Activated CD4-positive, alpha-beta T cell treated with anti-CD3 and anti-CD28 coated beads for 36 hours (primary cell): ENCODE results near the gene RNF19B. TPM values are rescaled to one million over a fixed set of nuclear protein-coding genes. Genes with fewer than 3 reads are reported as not detected.

Experiments used
- ATAC-seq: fragments of 200-7000 bp; cut with Tn5 transposase; one replicate; pipeline ENCODE4 v1.10.0; 2021; ENCODE audit warnings: mild to moderate bottlenecking, moderate library complexity
- CTCF ChIA-PET: fragments of 350-600 bp; sonication (Branson Sonifier 250); formaldehyde crosslinking; loops from one replicate; lab custom pipeline; 2021; ENCODE audit warnings: antibody characterized with exemption; lab: Charles Lee
- POLR2A ChIA-PET: fragments of 350-600 bp; sonication (Branson Sonifier 250); formaldehyde crosslinking; loops from one replicate; lab custom pipeline; 2021; ENCODE audit warnings: antibody characterized with exemption, inconsistent platforms; lab: Charles Lee
- DNase-seq: peaks from one replicate; pipeline ENCODE4 v3.0.0-alpha.2; 2020
- H3K27ac Mint-ChIP-seq: one replicate; pipeline ENCODE4 v1.8.0; 2021; ENCODE audit warnings: mixed read lengths
- H3K27me3 Mint-ChIP-seq: one replicate; pipeline ENCODE4 v1.8.0; 2021; ENCODE audit warnings: mixed read lengths
- H3K36me3 Mint-ChIP-seq: one replicate; pipeline ENCODE4 v1.8.0; 2021; ENCODE audit warnings: low read depth, mixed read lengths
- H3K4me1 Mint-ChIP-seq: one replicate; pipeline ENCODE4 v1.8.0; 2021; ENCODE audit warnings: mixed read lengths
- H3K4me3 Mint-ChIP-seq: one replicate; pipeline ENCODE4 v1.8.0; 2021; ENCODE audit warnings: mild to moderate bottlenecking, moderate library complexity, mixed read lengths
- H3K9me3 Mint-ChIP-seq: one replicate; pipeline ENCODE4 v1.8.0; 2021; ENCODE audit warnings: low read depth, mixed read lengths
- intact Hi-C, 2 experiments: fragments of 100-400 bp; cut with DNase I in 1 of 2; cut with micrococcal nuclease in 1 of 2; formaldehyde crosslinking; loops; one replicate each; pipeline versions ENCODE4 v1.14.2 to v1.15.1; 2022 to 2024; cut with DNase I, micrococcal nuclease
- total RNA-seq, 2 experiments: library from RNA; stranded (reverse); gene quantifications; one replicate each; pipeline ENCODE4 v1.2.3, GENCODE V29; 2021

The RNF19B gene
- total RNA-seq, 2 experiments from 2014 or later: 22.5 to 23.9 TPM

GRCh38 chr1:32902535-32902920, 62.1 kb downstream of the RNF19B start:
- Mint-ChIP-seq H3K36me3 (no peaks in the 10 kb centered on the region), H3K4me3 (no peak overlapping the region), H3K9me3 (no peaks in the 10 kb centered on the region), H3K4me1 (peaks cover 6% of the 10 kb centered on the region), H3K27ac (no peak overlapping the region), H3K27me3 (peaks cover 35% of the 10 kb centered on the region)
- intact Hi-C loops: no loop called here
- POLR2A ChIA-PET: no interaction called here
- DNase-seq (no peak), ATAC-seq (no peak)
- CTCF ChIA-PET: interaction anchor here (0.6 to 1.1 kb wide), 3 partner anchors 18 to 186 kb away, joined by 3 read pairs; no protein-coding TSS in a partner anchor

- Mint-ChIP-seq H3K4me3 (peak overlapping the region; percentile 65), H3K9me3 (no peaks in the 10 kb centered on the region), H3K27me3 (peaks cover 35% of the 10 kb centered on the region), H3K27ac (no peak overlapping the region), H3K36me3 (no peaks in the 10 kb centered on the region), H3K4me1 (peaks cover 6% of the 10 kb centered on the region)
- intact Hi-C loops: no loop called here
- DNase-seq (no peak), ATAC-seq (no peak)
- CTCF ChIA-PET: interaction anchor here (0.8 to 1.1 kb wide), 2 partner anchors 18 to 186 kb away, joined by 3 read pairs; no protein-coding TSS in a partner anchor
- POLR2A ChIA-PET: no interaction called here
Observed at GRCh38 chr1:32901823-32902534, 62.6 kb downstream of the RNF19B start.

GRCh38 chr1:32900956-32901822, 63.4 kb downstream of the RNF19B start, which contains the start of gene TMEM54:
Gene TMEM54, minus strand, starts transcription at chr1:32901389. Its CDS starts 151 bp downstream, at chr1:32901238.
- Mint-ChIP-seq H3K4me3 (peak within 1 kb of the TSS; percentile 65), H3K4me1 (peaks cover 6% of the 10 kb centered on the region), H3K27me3 (peaks cover 38% of the 10 kb centered on the region), H3K27ac (no peak within 1 kb of the TSS), H3K9me3 (no peaks in the 10 kb centered on the region), H3K36me3 (no peaks in the 10 kb centered on the region)
- POLR2A ChIA-PET: no interaction called here
- ATAC-seq: peak; percentile 64
- intact Hi-C loops: no loop called here
- CTCF ChIA-PET: interaction anchor here (0.7 kb wide), 1 partner anchor 154 kb away, joined by 3 read pairs; no protein-coding TSS in a partner anchor
- peak; percentile 38 for DNase-seq

- CTCF ChIA-PET: interaction anchor here (0.7 to 0.8 kb wide), 3 partner anchors 24 to 434 kb away, joined by 3 read pairs; no protein-coding TSS in a partner anchor
- Mint-ChIP-seq H3K27ac (no peak overlapping the region), H3K4me1 (peaks cover 6% of the 10 kb centered on the region), H3K27me3 (peaks cover 41% of the 10 kb centered on the region), H3K4me3 (peak overlapping the region; percentile 42), H3K9me3 (no peaks in the 10 kb centered on the region), H3K36me3 (no peaks in the 10 kb centered on the region)
- intact Hi-C loops: no loop called here
- no peak for ATAC-seq
- no peak for DNase-seq
- POLR2A ChIA-PET: no interaction called here
Observed at GRCh38 chr1:32900371-32900955, 64.1 kb downstream of the RNF19B start.

GRCh38 chr1:32899586-32900296, 64.9 kb downstream of the RNF19B start:
- no peak for DNase-seq
- POLR2A ChIA-PET: interaction anchor here (0.5 kb wide), 1 partner anchor 130 kb away, joined by 10 read pairs; no protein-coding TSS in a partner anchor
- no peak for ATAC-seq
- Mint-ChIP-seq H3K4me1 (peaks cover 6% of the 10 kb centered on the region), H3K27ac (no peak overlapping the region), H3K9me3 (no peaks in the 10 kb centered on the region), H3K36me3 (no peaks in the 10 kb centered on the region), H3K4me3 (no peak overlapping the region), H3K27me3 (peaks cover 42% of the 10 kb centered on the region)
- CTCF ChIA-PET: interaction anchor here (0.7 to 2.2 kb wide), 4 partner anchors 13 to 435 kb away, joined by 3 to 10 read pairs (median 3); partner anchors contain the start of gene HPCA
- intact Hi-C loops: no loop called here

GRCh38 chr1:32898958-32899357, 65.7 kb downstream of the RNF19B start:
- CTCF ChIA-PET: interaction anchor here (0.8 to 2.2 kb wide), 3 partner anchors 12 to 109 kb away, joined by 3 to 10 read pairs (median 3); partner anchors contain the start of gene HPCA
- Mint-ChIP-seq H3K4me3 (no peak overlapping the region), H3K4me1 (peaks cover 6% of the 10 kb centered on the region), H3K9me3 (no peaks in the 10 kb centered on the region), H3K27ac (no peak overlapping the region), H3K36me3 (no peaks in the 10 kb centered on the region), H3K27me3 (peaks cover 42% of the 10 kb centered on the region)
- DNase-seq (no peak), ATAC-seq (no peak)
- POLR2A ChIA-PET: interaction anchor here (0.5 kb wide), 1 partner anchor 131 kb away, joined by 10 read pairs; no protein-coding TSS in a partner anchor
- intact Hi-C loops: no loop called here

GRCh38 chr1:32898056-32898455, 66.6 kb downstream of the RNF19B start:
- DNase-seq: no peak
- CTCF ChIA-PET: interaction anchor here (1.2 to 2.2 kb wide), 2 partner anchors 12 to 25 kb away, joined by 3 to 10 read pairs; partner anchors contain the start of gene HPCA
- ATAC-seq: no peak
- H3K9me3 Mint-ChIP-seq: no peaks in the 10 kb centered on the region
- H3K36me3 Mint-ChIP-seq: no peaks in the 10 kb centered on the region
- intact Hi-C loops: no loop called here
- no peak overlapping the region for H3K4me3 Mint-ChIP-seq
- peaks cover 43% of the 10 kb centered on the region for H3K27me3 Mint-ChIP-seq
- peaks cover 6% of the 10 kb centered on the region for H3K4me1 Mint-ChIP-seq
- no peak overlapping the region for H3K27ac Mint-ChIP-seq
- POLR2A ChIA-PET: no interaction called here

- peaks cover 41% of the 10 kb centered on the region for H3K27me3 Mint-ChIP-seq
- no peaks in the 10 kb centered on the region for H3K36me3 Mint-ChIP-seq
- peaks cover 9% of the 10 kb centered on the region for H3K4me1 Mint-ChIP-seq
- DNase-seq (no peak), ATAC-seq (no peak)
- ChIA-PET POLR2A (interaction anchor here (0.6 kb wide), 1 partner anchor 37 kb away, joined by 5 read pairs; no protein-coding TSS in a partner anchor), CTCF (interaction anchor here (1.1 kb wide), 1 partner anchor 17 kb away, joined by 5 read pairs; no protein-coding TSS in a partner anchor)
- no peaks in the 10 kb centered on the region for H3K9me3 Mint-ChIP-seq
- no peak overlapping the region for H3K27ac Mint-ChIP-seq
- H3K4me3 Mint-ChIP-seq: no peak overlapping the region
- intact Hi-C loops: no loop called here
Observed at GRCh38 chr1:32897082-32898049, 67.2 kb downstream of the RNF19B start.

GRCh38 chr1:32896451-32896850, 68.2 kb downstream of the RNF19B start:
- ChIA-PET POLR2A (no interaction called here), CTCF (interaction anchor here (1.1 kb wide), 1 partner anchor 16 kb away, joined by 5 read pairs; no protein-coding TSS in a partner anchor)
- Mint-ChIP-seq H3K36me3 (no peaks in the 10 kb centered on the region), H3K4me1 (peaks cover 6% of the 10 kb centered on the region), H3K9me3 (no peaks in the 10 kb centered on the region), H3K4me3 (no peak overlapping the region), H3K27ac (no peak overlapping the region), H3K27me3 (peaks cover 42% of the 10 kb centered on the region)
- intact Hi-C loops: no loop called here
- ATAC-seq (no peak), DNase-seq (no peak)
